ENCODE results near the gene EFCAB11. TPM values are rescaled to one million over a fixed set of nuclear protein-coding genes. Genes with fewer than 3 reads are reported as not detected.

The EFCAB11 gene, protein sequence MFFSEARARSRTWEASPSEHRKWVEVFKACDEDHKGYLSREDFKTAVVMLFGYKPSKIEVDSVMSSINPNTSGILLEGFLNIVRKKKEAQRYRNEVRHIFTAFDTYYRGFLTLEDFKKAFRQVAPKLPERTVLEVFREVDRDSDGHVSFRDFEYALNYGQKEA
- total RNA-seq = under 1 TPM; 0.36 to 0.47 TPM
- 1.8 TPM for polyA plus RNA-seq (2013, experiment 1 of 2)
- polyA plus RNA-seq (2013, experiment 2 of 2) = 2.9 TPM
- total RNA-seq = 0.07 to 6.5 (median 1.7) reads per million in 172 experiments

DNA sequence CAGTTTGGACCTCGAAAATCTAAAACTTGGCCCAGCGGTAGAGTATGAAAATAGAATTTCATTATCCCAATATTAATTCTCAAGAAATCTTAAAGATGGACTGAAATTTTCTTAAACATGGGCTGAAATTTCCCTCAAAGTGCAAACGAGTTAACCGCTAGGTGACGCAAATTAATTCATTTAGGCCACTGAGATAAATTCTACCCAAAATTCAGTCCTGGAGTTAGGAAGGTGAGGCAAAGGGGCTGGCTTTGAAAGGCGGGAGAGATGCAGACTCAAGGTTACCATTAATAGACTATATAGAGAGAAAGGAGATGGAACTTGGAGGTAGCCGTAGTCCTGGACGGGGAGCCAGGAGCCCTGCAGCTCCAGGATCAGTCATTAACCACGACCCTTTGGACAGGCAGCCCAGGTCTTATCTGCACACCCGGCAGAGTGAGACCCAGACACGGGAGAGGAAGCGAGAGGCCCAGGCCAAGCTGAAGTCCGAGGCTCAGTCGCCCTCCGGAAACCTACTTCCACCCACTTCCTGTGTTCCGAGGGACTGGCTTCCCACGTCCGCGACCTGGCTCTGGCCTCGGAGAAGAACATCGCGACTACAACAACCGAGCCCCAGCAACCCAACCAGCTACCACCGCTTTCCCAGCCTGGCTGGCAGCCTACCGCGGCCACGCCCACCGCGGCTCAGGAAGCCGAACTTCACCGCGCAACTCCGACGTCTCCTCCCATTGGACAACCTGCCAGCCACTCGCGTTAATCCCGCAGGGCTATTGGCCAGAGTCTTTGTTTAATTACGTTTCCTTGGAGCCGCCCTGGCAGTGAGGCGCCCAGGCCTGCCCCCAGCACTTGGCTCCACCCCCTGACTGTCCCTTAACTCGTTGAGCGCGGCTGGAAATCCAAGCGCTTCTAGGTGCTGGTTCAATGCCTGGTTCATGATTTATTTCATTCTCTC lies at the start of gene EFCAB11:
TSS of gene EFCAB11 (minus strand) at position 661 of the 952 bp plus-strand sequence. CDS start at position 591, 70 bp downstream.
- no peaks in the 10 kb centered on the region for H3K9me3 Mint-ChIP-seq
- Histone ChIP-seq H3K4me1 (ENCODE audit: insufficient read depth, low read length) (peaks cover 38% of the 10 kb centered on the region), H3K4me3 (ENCODE audit: low read length) (peak within 1 kb of the TSS; percentile 74), H3K9me3 (ENCODE audit: control insufficient read depth in 1 of 2, insufficient read depth in 1 of 2, low read length in 2 of 2) (no peaks in the 10 kb centered on the region), H3K27ac (ENCODE audit: low read depth in 1 of 2, low read length in 2 of 2) (peak within 1 kb of the TSS in 1 of 2 donors; percentile 40), H3K36me3 (ENCODE audit: insufficient read depth, low read length) (peaks cover 11% of the 10 kb centered on the region), H3K27me3 (ENCODE audit: control insufficient read depth in 1 of 2, insufficient read depth in 2 of 2, low read length in 2 of 2) (no peaks in the 10 kb centered on the region)
- peaks cover 39% of the 10 kb centered on the region for H3K4me1 Mint-ChIP-seq (ENCODE audit: low read depth)
- H3K27ac Mint-ChIP-seq = peak within 1 kb of the TSS; percentile 99
- TF ChIP-seq, protein P1, sequence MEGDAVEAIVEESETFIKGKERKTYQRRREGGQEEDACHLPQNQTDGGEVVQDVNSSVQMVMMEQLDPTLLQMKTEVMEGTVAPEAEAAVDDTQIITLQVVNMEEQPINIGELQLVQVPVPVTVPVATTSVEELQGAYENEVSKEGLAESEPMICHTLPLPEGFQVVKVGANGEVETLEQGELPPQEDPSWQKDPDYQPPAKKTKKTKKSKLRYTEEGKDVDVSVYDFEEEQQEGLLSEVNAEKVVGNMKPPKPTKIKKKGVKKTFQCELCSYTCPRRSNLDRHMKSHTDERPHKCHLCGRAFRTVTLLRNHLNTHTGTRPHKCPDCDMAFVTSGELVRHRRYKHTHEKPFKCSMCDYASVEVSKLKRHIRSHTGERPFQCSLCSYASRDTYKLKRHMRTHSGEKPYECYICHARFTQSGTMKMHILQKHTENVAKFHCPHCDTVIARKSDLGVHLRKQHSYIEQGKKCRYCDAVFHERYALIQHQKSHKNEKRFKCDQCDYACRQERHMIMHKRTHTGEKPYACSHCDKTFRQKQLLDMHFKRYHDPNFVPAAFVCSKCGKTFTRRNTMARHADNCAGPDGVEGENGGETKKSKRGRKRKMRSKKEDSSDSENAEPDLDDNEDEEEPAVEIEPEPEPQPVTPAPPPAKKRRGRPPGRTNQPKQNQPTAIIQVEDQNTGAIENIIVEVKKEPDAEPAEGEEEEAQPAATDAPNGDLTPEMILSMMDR (IDR thresholded peaks at IDR 0.05) = no peak
- intact Hi-C loops (cut with DNase I, micrococcal nuclease) = loop anchor here (1.0 to 10.0 kb wide), 14 partner anchors 303 to 1390 kb away; partner anchors contain the start of genes FOXN3 (in 2 of the 2), CALM1 (in 1 of the 2), EML5 (in 1 of the 2) and NRDE2 (in 1 of the 2)
- peak; percentile 88 to 99 (median 92) for DNase-seq
- peaks cover 35% of the 10 kb centered on the region for H3K36me3 Mint-ChIP-seq (ENCODE audit: low read depth)
- no peaks in the 10 kb centered on the region for H3K27me3 Mint-ChIP-seq
- ATAC-seq (ENCODE audit: poor library complexity) = peak; percentile 81
- peak within 1 kb of the TSS; percentile 88 for H3K4me3 Mint-ChIP-seq
- CTCF ChIA-PET = interaction anchor here (2.8 to 3.5 kb wide), 2 partner anchors 15 to 19 kb away, joined by 14 to 21 read pairs; no protein-coding TSS in a partner anchor
- POLR2A ChIA-PET = interaction anchor here (0.6 to 1.6 kb wide), 5 partner anchors 12 to 923 kb away, joined by 3 to 6 read pairs (median 3); no protein-coding TSS in a partner anchor

DNA sequence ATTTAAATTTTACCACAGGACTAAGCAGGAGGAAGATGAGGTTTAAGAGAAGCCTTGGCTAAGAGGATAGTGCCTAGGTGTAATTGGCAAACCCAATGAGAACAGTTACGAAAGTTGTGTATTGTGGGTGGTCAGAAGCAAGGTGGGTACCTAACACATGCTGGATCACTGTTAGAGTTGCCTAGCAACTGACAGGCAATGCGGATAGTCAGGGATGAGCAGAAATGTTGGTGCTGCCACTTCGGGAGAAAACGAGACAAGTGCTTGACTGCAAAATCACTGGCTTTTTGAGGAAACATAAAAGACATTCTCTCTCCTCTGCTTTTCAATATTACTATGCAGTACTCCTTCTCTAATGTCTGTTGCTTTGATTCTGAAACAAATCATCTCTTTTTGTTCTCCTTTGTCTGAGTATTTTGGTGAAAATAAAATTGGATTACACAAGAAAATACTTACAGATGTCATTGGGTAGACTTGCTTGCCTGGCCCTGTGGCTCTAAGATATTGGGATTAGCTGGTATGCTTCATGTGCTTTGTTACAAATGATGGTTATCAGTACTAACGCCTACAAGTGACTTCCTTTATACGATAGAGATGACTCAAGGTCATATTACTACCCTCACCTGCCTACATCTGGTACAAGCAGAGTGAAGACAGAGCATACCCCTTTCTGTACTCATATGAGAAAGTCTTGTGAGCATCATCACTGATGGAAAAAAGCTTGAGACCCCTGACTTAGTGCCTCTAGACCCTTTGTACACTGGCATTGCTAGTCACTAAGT lies 49.2 kb upstream of the EFCAB11 start:
- no peaks in the 10 kb centered on the region for H3K9me3 Mint-ChIP-seq
- Histone ChIP-seq H3K4me1 (ENCODE audit: insufficient read depth, low read length) (no peaks in the 10 kb centered on the region), H3K4me3 (ENCODE audit: low read length) (no peak overlapping the region), H3K27ac (ENCODE audit: low read depth in 1 of 2, low read length in 2 of 2) (no peak overlapping the region), H3K9me3 (ENCODE audit: control insufficient read depth in 1 of 2, insufficient read depth in 1 of 2, low read length in 2 of 2) (no peaks in the 10 kb centered on the region), H3K36me3 (ENCODE audit: insufficient read depth, low read length) (peaks cover 28% of the 10 kb centered on the region), H3K27me3 (ENCODE audit: control insufficient read depth in 1 of 2, insufficient read depth in 2 of 2, low read length in 2 of 2) (no peaks in the 10 kb centered on the region)
- ChIA-PET POLR2A (no interaction called here), CTCF (no interaction called here)
- TF ChIP-seq, protein P1 (IDR thresholded peaks at IDR 0.05) = no peak
- DNase-seq (no peak), ATAC-seq (ENCODE audit: poor library complexity) (no peak)
- H3K4me3 Mint-ChIP-seq = no peak overlapping the region
- H3K27me3 Mint-ChIP-seq = no peaks in the 10 kb centered on the region
- intact Hi-C loops (cut with DNase I, micrococcal nuclease) = no loop called here
- H3K36me3 Mint-ChIP-seq (ENCODE audit: low read depth) = peaks cover 85% of the 10 kb centered on the region
- H3K27ac Mint-ChIP-seq = peak overlapping the region; percentile 15
- peaks cover 7% of the 10 kb centered on the region for H3K4me1 Mint-ChIP-seq (ENCODE audit: low read depth)

DNA sequence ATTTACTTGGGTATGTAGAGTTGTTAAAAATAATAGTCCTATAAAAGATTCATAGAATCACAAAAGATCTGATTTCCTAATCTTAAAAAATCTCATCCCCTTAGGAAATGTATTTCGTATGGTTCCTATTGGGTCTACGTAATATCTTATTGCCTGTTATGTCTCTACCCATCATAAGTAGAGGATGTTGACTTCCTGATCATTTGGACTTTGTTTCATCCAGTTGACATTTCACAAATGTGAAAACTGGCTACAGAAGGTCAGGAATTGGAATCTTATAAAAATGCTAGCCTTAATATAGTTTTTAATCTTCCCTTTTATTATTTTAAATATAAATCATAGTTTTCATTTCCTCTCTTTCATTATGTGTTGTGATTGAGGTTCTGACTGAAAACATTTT lies 46.4 kb upstream of the EFCAB11 start:
- Mint-ChIP-seq H3K27me3 (no peaks in the 10 kb centered on the region), H3K9me3 (no peaks in the 10 kb centered on the region), H3K4me1 (ENCODE audit: low read depth) (peaks cover 7% of the 10 kb centered on the region), H3K4me3 (no peak overlapping the region), H3K36me3 (ENCODE audit: low read depth) (peaks cover 91% of the 10 kb centered on the region), H3K27ac (no peak overlapping the region)
- ATAC-seq (ENCODE audit: poor library complexity) (no peak), DNase-seq (no peak)
- intact Hi-C loops (cut with DNase I, micrococcal nuclease) = no loop called here
- TF ChIP-seq, protein P1 (IDR thresholded peaks at IDR 0.05) = no peak
- ChIA-PET POLR2A (no interaction called here), CTCF (no interaction called here)
- Histone ChIP-seq H3K9me3 (ENCODE audit: control insufficient read depth in 1 of 2, insufficient read depth in 1 of 2, low read length in 2 of 2) (no peaks in the 10 kb centered on the region), H3K4me1 (ENCODE audit: insufficient read depth, low read length) (no peaks in the 10 kb centered on the region), H3K36me3 (ENCODE audit: insufficient read depth, low read length) (peaks cover 47% of the 10 kb centered on the region), H3K27me3 (ENCODE audit: control insufficient read depth in 1 of 2, insufficient read depth in 2 of 2, low read length in 2 of 2) (no peaks in the 10 kb centered on the region), H3K4me3 (ENCODE audit: low read length) (no peak overlapping the region), H3K27ac (ENCODE audit: low read depth in 1 of 2, low read length in 2 of 2) (no peak overlapping the region)
